Esophagus mucosa (tissue), 1 donor: ENCODE measurements around the gene FBXO41. TPM values are rescaled to one million over a fixed set of nuclear protein-coding genes. Genes with fewer than 3 reads are reported as not detected.
A peak's percentile ranks its signal among the peaks of the same experiment; 100 is the strongest.

ENCODE experiments used
- ATAC-seq: fragments of 200-7000 bp; cut with Tn5 transposase; one replicate; pipeline ENCODE4 v1.9.1; 2020
- total RNA-seq: library from RNA; stranded (reverse); gene quantifications from one replicate; pipeline ENCODE4 v1.2.4, GENCODE V29; 2023
- donor health status: DM: yes; HTN: yes; CAD: no.

The FBXO41 gene
- total RNA-seq, 1 donor from 2014 or later = 0.92 TPM

GRCh38 chr2:73244580-73244979, 39.7 kb downstream of the FBXO41 start:
- ATAC-seq = no peak

DNA sequence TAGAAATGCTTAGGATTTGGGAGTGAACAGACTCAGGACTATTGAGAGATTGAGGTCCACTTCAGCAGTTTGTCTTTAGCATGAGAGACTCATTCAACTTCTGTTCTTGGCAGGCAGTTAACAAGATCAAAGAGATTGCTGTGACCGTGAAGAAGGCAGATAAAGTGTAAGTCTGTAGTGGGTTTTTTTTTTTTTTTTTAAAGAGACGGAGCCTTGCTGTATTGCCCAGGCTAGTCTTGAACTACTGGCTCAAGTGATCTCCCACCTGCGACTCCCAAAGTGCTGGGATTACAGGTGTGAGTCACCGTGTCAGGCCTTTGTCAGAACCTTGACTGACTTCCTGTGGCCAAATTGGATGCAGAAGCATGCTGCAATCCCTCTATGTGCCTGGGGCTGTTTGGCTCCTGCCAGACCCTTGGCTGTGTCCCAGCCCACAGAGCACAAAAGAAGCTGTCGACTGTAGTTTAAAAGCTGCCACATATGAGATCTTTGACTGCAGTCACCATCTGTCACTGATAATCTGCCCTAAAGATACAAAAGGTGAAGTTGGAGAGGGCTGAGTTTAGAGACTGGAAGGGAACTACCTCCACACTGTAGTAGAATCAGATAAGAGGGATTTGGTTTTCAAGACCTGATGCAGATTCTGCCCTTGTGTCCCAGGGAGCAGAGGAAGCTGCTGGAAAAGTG, 40.3 kb downstream of the FBXO41 start:
- peak; percentile 89 for ATAC-seq

- ATAC-seq = no peak
These were observed 44.5 kb downstream of the FBXO41 start for GRCh38 chr2:73239776-73240175.

- no peak for ATAC-seq
These were observed 45.3 kb downstream of the FBXO41 start for GRCh38 chr2:73238976-73239375.

DNA sequence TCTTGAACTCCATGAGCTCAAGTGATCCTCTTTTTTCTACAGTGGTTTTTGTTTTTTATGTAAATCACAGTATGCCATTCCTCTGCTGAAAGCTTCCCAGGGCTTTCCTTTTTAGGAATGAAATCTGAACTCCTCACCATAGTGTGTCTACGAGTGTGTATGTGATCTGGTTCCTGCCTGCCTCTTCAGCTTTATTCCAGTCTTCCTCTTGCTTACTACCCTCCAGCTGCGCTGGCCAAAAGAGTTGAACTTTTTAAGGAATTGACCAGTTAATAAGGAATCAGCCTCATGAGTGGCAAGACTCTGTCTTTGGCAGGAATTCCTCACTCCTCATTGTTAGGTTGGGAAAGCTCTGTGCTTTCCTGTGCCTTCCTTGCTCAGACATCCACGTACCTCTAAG, 46.1 kb downstream of the FBXO41 start:
- no peak for ATAC-seq

- ATAC-seq = no peak
These were observed 47.1 kb downstream of the FBXO41 start for GRCh38 chr2:73237168-73237567.

GRCh38 chr2:73235315-73236028, 48.8 kb downstream of the FBXO41 start:
- no peak for ATAC-seq

- peak; percentile 81 for ATAC-seq
These were observed 50.1 kb downstream of the FBXO41 start, which contains the start of gene CCT7 for GRCh38 chr2:73233932-73234832. Gene CCT7, plus strand, starts transcription at chr2:73234308. Its CDS starts 71 bp downstream, at chr2:73234379.

DNA sequence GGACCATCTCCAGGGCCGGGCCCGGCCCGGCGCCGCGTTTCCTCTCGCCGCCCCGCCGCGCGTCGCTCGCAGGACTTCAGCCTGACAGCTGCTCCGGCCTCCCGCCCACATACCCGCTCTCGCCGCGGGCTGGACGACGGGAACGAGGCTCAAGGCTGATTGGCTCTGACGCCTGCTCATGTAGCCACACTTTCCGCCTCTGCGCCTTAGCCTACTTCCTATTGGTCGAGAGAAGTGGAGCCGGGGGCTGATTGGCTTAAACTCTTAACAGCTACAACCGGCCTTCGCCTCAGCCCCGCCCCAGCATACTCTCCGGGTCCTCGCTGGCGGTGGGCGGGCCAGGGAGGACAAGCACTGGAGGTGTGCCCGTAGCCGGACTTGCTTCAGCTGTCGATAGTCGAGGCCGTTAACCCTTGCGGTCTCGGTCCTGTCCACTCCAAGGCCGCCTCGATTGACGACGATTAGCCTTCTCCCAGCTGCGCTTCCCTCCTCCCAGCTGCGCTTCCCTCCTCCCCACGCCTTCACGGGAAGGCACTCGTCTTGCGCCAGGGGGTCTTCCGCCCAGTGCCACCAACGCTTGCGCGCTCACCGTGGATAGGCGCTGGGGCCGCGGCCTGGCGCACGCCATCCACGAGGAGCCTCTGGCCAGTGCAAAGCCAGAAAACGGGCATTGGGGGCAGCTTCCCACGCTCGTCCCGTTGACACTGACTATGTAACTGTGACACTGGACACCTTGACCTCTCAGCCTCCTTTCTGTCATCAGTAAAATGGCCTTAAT, 50.9 kb downstream of the FBXO41 start, which contains the start of gene PRADC1:
TSS of gene PRADC1 (minus strand) at position 86 of the 778 bp plus-strand sequence. CDS start at position 7, 79 bp downstream.
- peak; percentile 98 for ATAC-seq

- peak; percentile 14 for ATAC-seq
These were observed 51.7 kb downstream of the FBXO41 start for GRCh38 chr2:73232403-73233153.

DNA sequence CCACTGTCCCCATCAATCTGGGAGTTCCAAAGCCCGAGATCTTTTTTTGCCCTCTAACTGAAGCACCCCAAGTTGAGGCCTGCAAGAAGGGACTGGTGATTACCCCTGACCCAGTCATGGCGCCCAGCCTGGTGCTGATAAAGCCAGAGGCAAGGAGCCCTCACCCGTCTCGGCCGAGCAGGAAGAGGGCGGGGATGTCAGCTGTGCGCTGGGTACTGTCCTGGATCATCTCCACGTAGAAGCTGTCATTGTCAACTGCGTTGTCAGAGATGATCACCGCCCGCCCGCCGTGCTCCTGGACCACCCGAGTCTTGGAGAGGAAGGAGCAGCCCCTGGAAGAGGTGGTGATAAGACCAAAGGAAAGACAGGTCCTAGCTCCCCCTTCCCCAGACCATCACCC, 55.6 kb downstream of the FBXO41 start:
- no peak for ATAC-seq

GRCh38 chr2:73227086-73227485, 57.2 kb downstream of the FBXO41 start:
- ATAC-seq = no peak

DNA sequence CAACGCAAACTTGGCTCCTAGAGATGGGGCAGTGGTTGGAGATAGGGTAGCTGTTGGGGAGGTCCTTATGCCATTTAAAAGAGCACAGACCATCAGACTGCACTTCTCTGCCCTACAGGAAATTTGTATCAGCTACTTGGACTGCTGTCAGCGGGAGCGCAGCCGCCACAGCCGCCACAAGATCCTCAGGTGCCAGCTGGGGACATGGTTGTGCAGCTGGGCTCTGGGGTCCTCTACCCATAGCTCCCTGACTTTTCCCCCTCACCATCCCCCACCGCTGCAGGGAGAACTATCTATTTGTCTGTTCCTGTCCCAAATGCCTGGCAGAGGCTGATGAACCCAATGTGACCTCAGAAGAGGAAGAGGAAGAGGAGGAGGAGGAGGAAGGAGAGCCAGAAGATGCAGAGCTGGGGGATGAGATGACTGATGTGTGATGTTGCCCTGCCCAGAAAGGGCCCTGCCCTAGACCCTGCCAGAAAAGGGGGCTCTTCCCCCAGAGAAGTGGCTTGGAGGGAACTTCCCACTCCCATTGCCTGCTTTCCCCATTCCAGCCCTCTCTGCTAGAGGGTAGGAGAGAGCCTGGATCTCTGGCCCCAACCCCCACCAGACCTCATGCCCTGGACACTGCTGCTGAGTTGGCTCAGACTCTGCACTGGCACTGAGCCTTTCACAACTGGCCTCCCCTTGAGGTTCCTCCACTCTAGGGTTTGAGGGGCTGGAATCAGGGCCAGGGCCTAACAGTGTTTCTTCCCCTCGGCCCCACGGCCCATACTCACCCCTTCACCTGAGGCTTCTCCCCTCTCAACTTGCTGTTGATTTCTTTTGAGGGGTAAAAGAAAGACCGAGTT, 58.5 kb downstream of the FBXO41 start:
- no peak for ATAC-seq

GRCh38 chr2:73223821-73224220, 60.5 kb downstream of the FBXO41 start:
- ATAC-seq = no peak

DNA sequence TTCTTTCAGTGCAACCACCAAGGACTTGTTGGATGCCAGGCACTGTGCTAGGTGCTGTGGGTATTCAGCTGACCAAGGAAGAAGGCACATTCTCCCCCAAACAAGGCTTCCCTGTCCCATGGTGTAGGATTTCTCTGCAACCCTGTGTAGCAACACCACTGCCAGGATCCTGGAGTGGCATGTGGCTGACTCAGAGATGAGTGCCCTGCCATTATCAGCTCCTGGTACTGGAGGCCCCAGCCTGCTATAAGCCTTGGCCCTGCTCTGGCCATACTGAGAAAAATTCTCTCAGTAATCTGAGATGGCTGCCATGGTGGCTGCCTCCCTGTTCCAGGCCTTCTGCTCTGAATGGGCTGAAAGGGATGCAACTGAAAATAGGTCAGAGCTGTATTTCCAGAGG, 66.0 kb downstream of the FBXO41 start:
- no peak for ATAC-seq

DNA sequence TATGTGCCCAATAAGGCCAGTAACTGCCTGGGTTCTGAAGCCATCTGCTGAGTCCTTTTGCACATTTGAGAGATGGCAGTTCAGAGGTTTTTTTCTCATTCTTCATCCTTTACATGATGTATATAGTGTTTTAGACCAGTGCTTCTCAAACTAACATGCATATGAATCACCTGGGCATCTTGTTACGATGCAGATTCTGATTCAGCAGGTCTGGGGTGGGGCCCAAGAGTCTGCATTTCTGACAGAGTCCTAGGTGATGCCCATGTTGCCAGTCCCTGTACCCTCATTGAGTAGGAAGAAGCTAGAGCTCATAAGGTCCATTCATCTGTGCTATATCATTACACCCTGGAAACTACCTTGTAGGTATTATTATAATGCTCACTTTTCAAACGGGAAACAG, 66.5 kb downstream of the FBXO41 start:
- ATAC-seq = no peak

DNA sequence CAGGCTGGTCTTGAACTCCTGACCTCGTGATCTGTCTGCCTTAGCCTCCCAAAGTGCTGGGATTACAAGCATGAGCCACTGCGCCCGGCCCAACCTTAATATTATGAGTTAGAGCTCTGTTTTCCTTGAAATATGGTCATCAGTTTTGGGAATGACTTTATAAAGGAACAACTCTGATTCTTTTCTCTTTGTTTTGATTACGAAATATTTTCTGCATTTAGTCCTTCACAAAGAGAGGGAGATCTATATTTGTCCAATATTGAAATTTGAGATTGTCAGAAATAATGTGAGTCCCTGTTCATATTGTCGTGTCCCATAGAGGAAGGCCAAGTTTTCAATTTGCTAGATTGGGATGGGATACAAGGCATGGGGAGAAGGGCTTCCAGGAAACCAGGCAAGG, 67.1 kb downstream of the FBXO41 start:
- no peak for ATAC-seq

DNA sequence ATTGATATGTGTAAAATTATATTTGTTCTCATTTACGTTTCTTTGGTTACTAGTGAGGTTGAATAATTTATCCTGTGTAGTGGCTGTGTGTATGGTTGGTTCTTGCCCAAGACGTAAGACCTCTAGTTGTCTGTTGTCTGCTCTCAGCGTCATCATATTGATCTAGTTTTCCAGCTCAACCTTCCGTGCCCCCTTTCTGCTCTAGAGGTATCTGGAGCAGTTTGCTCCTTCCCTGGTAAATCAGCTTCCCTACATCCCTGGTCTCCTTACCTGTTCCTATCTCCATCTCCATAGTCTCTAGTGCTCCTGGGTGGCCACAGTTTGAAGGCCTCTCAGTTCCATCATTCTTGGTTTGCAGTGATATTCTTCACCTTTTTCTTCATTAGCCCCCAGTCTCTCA, 69.0 kb downstream of the FBXO41 start:
- ATAC-seq = no peak

DNA sequence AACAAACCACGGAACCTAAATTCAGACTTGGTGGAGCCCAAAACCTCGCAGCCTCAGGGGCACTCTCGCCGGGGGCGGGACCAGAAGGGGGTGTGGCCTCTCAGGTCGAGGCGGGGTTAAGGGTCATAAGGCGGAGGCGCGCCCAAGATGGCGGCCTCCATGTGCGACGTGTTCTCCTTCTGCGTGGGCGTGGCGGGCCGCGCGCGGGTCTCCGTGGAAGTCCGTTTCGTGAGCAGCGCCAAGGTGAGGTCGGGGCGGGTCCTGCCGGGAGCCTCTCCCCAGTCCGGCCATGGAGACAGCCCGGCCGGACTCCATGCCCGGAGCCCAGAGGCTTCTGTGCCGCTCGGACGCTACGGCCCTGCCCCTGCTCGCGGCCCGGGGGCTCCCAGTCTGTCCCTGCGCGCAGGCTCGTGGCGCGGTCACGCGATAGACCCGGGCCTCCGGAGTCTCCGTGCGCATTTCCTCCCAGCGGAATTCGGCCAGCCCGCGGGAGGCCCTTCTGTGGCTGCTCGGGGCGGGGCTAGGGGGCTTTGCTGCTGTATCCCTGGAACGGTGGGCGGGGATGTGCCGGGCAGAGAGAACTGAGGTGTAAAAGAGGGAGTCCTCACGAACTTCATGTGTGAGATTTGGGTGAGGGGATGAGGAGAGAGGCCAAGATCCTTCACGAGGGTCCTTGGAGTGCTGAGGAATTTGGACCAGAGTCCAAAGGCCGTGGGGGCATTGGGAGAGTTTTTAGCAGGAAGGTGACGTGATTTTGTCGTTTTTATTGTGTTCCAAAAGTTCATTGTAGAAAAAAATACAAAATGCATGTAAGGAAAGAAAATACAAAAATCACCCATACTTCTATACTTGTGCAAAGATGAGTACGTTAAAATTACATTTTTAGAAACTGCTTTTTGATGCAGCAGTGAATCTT, 69.9 kb downstream of the FBXO41 start, which contains the start of gene SMYD5:
TSS of gene SMYD5 (plus strand) at position 126 of the 916 bp plus-strand sequence. CDS start at position 148, 22 bp downstream.
- peak; percentile 91 for ATAC-seq
